NCI-H187 treated with DMSO at 0.1 percent for 48 hours (cell line): Measurements from ENCODE around the gene MCFD2.

Source experiments
- DNase-seq: peaks from one replicate; lab custom pipeline; 2025; lab: John Stamatoyannopoulos, UW

MCFD2 gene

DNA sequence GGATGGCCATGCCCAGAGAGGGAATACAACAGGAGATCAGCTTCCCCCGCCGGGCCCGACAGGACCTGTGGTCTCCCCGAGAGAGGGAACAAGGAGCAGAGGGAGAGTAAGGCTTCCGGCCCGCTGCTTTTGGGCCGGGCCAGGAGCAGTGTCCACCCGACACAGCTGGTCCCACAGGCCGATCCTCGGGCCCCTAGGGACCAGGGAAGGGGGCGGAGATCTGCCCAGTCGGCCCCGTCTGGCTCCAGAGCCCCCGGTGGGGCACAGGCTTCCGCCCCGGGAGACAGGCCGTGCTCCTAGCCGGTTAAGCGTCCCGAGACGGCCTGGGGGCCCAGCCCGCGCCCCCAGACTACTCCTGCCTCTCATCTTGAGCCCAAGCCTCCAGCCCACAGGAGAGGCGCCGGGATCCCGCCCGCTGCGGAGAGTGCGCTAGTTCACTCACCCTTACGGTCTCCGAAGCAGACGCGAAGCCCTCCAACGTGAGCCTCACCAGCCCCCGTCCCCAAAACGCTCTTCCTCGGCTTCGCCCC lies at the start of gene MCFD2:
Gene MCFD2 (minus strand): TSS at position 526 of the 530 bp plus-strand sequence. CDS start 6,635 bp downstream, outside the sequence.
- DNase-seq: no peak

GRCh38 chr2:46964835-46965560 lies 49.4 kb upstream of the MCFD2 start:
- no peak for DNase-seq

DNA sequence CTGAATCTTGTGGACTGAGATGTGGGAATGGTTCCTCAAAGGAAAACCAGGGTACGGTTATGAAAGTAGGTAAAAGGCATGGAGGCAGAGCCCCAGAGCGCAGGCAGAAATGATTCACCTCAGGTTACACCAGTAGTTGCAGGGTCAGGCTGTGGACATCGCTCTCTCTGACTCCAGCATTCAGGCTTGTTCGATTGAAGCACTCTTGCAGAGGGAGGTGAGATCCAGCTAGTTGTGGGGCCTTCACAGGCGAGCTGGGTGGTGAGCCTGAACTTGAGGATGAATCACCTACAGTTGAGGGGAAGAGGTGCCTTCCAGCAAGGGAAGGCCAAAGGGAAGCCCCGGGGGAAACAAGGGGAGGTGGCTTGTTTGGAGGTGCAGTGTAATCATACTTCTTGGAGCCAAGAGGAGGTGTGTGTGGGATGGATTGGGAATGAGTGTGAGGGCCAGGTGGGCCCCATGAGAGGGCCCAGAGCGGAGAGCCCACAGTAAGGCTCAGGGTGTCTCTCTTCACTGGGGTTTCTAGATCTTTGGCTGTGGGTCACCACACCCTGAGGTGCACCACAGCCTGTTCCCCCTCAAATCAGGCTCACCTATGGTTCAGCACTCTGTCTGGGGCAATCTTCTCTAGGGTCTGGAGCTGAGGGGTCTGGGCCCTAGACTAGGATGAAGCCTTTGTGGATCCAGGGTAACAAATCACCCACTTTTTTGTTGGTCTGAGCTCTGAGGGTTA lies 48.5 kb upstream of the MCFD2 start:
- DNase-seq: no peak

DNA sequence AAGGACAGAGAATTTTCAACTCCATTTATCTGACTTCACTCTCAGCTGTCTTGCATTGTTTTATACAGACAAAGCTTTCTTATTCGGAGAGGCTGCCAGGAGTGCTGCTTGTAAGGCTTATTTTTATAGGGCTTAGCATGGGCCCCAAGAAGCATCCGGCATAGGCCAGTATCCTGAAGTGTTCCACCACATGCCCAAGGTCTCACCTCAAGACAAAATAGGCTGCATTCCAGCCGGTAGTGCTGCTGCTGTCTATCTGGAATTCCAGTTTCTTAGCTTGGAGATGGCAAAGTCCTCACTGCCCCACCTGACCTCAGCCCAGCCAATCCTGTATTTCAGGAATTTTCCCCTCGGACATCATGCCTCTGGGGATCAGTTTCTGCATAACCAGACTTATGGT lies 47.6 kb upstream of the MCFD2 start:
- no peak for DNase-seq

DNA sequence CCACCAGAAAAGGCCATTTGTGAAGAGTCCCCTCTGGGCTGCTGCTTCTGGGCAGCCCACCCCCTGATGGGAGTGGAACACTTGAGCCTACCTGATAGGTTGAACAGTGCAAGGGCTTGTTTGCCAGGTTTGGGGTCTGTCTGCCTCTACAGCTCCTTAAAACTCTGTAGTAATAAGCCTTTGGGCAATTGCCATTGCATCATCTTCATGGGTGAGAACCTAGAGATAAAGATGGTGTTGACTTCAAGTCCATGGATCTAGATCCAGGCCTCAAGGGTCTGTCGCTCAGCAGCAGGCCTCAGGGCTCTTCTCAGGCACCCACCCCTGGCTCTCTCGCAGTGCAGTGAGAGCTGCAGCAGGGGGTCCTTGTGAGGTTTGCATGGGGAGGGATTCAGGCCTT lies 47.1 kb upstream of the MCFD2 start:
- no peak for DNase-seq

DNA sequence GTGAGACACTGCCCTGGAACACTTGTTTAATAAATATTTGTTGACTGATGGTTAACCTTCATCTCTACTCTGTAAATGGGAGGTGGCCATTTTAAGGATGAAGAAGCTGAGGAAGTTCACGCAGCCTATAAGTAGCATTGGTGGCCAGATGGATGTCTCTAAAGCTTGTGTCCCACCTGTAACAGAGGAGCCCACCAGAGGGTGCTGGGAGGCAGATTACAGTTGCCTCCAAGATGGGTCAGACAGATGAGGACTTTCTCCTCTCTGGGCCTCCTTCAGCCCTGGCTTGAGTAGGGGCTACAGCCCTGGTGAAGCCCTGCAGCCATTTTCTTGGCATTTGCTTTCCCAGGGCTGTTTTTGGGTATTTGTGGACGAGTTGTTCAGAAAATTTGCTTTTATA lies 45.0 kb upstream of the MCFD2 start:
- DNase-seq: no peak

- no peak for DNase-seq
Observed at GRCh38 chr2:46958431-46959017, 42.9 kb upstream of the MCFD2 start.

- DNase-seq: no peak
Observed at GRCh38 chr2:46956981-46957531, 41.5 kb upstream of the MCFD2 start.

DNA sequence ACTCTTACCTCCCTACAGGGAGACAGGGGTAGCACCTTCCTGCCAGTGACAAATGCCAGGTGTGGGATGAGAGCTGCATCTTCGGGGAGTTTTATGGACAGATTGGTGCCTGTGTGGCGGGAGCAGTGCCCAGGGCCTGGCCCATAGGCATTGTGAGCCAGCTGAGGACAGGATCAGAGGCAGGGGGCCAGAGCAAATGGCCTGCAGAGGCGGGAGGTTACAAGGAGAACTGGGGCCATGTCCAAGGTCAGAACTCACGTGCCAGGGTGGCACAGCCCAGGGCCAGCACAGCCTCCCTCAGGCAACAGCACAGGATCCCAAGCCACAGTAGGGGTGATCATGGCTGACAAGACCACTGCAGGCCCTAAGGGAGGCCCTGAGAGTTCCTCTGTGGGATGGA lies 40.2 kb upstream of the MCFD2 start:
- no peak for DNase-seq

- DNase-seq: no peak
Observed at GRCh38 chr2:46954951-46955571, 39.5 kb upstream of the MCFD2 start.

- DNase-seq: no peak
Observed at GRCh38 chr2:46952171-46952570, 36.6 kb upstream of the MCFD2 start.

GRCh38 chr2:46951290-46952064 lies 35.9 kb upstream of the MCFD2 start:
- DNase-seq: no peak

DNA sequence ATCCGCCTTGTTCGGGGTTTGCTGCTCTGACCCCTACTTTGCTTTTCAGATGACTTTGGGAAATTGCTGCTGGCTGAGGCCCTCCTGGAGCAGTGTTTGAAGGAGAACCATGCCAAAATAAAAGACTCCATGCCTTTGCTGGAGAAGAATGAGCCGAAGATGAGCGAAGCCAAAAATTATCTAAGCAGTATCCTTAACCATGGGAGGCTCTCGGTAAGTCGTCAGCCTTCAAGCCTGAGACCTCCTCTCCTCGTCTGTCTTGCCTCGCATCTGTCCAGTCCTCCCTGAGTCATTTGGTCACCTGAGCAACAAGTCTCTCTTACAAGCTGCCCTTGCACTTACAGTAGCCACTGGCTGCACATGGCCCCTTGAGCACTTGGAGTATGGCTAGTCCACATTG lies 34.7 kb upstream of the MCFD2 start:
- no peak for DNase-seq

- no peak for DNase-seq
Observed at GRCh38 chr2:46947841-46948240, 32.2 kb upstream of the MCFD2 start.

GRCh38 chr2:46945671-46946070 lies 30.1 kb upstream of the MCFD2 start:
- no peak for DNase-seq

- DNase-seq: no peak
Observed at GRCh38 chr2:46943881-46944798, 28.5 kb upstream of the MCFD2 start.

GRCh38 chr2:46942891-46943626 lies 27.5 kb upstream of the MCFD2 start:
- no peak for DNase-seq

- no peak for DNase-seq
Observed at GRCh38 chr2:46942143-46942526, 26.5 kb upstream of the MCFD2 start.

DNA sequence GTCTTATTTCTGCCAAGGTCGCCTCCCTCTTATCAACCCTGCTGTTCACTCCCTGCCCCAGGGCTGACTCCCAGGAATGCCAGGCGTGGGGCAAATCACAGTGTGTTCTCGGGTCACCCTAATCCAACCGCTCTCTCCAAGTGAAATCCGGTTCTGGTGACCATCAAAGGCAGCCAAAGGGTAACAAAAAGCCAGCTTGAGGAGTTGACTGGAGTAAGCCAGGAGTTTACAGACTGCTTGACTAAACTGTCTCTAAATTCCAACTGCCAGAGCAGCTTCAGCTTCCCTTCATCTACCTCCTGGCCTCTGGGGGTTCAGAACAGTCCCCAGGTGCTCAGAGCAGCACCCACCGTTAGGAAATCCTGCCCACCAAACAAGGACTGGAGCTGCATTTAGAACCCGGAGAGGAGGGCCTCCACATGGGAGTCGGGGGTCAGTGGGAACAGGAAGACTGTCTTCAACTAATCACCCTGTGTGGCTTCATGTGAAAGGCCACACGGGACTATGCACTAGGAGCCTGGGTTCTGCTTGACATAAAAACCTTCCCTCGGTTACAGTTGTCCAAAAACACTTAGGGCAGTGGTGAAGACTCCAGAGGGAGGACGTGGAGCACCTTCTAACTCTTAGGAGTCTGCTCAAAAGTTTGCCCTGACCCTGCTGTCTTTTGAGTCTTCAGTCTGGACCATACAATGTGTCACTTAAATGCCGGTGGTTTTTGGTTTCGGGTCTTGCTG lies 24.2 kb upstream of the MCFD2 start:
- DNase-seq: no peak
